ENCODE results near the gene GLIS1. TPM values are rescaled to one million over a fixed set of nuclear protein-coding genes. Genes with fewer than 3 reads are reported as not detected.

Gene GLIS1
- total RNA-seq, 1 experiment from 2014 or later = 0.39 TPM

- intact Hi-C loops (cut with micrococcal nuclease) = no loop called here
- DNase-seq (ENCODE audit: low read depth, low spot score) (no peak), ATAC-seq (no peak)
- POLR2A ChIA-PET = no interaction called here
- Histone ChIP-seq H3K9me3 (ENCODE audit: control insufficient read depth in 1 of 2, insufficient read depth in 1 of 2, low read depth in 1 of 2, low read length in 2 of 2) (no peaks in the 10 kb centered on the region), H3K27ac (ENCODE audit: low read depth, low read length) (no peak overlapping the region), H3K36me3 (ENCODE audit: control insufficient read depth in 1 of 2, insufficient read depth in 2 of 2, low read length in 2 of 2) (no peaks in the 10 kb centered on the region), H3K79me2 (ENCODE audit: insufficient read depth, low read length) (no peaks in the 10 kb centered on the region), H3K4me1 (ENCODE audit: control insufficient read depth in 1 of 2, insufficient read depth in 2 of 2, low read length in 2 of 2) (no peaks in the 10 kb centered on the region), H3K4me2 (ENCODE audit: low read length) (no peak overlapping the region), H3K9ac (ENCODE audit: low read length) (no peak overlapping the region), H3K27me3 (ENCODE audit: insufficient read depth, low read length) (peaks cover 13% of the 10 kb centered on the region; the same call in 1 of the 2 replicates), H3K4me3 (replicated peaks in 1 of 2; ENCODE audit: low read depth in 1 of 2, low read length in 2 of 2) (no peak overlapping the region), H4K20me1 (ENCODE audit: insufficient read depth) (no peaks in the 10 kb centered on the region), H3K9me2 (ENCODE audit: insufficient read depth) (no peaks in the 10 kb centered on the region), H2AFZ (ENCODE audit: low read depth, low read length, poor library complexity, severe bottlenecking) (no peak overlapping the region)
- no peak for TF ChIP-seq RAD21 (IDR thresholded peaks at IDR 0.05; ENCODE audit: low read depth)
- no peak for TF ChIP-seq TCF7L2 (IDR thresholded peaks at IDR 0.05; ENCODE audit: borderline replicate concordance, extremely low read depth, insufficient read depth, insufficient read length)
- TF ChIP-seq EGR1 (IDR thresholded peaks at IDR 0.05; ENCODE audit: low read depth) = no peak
- TF ChIP-seq, protein P1, sequence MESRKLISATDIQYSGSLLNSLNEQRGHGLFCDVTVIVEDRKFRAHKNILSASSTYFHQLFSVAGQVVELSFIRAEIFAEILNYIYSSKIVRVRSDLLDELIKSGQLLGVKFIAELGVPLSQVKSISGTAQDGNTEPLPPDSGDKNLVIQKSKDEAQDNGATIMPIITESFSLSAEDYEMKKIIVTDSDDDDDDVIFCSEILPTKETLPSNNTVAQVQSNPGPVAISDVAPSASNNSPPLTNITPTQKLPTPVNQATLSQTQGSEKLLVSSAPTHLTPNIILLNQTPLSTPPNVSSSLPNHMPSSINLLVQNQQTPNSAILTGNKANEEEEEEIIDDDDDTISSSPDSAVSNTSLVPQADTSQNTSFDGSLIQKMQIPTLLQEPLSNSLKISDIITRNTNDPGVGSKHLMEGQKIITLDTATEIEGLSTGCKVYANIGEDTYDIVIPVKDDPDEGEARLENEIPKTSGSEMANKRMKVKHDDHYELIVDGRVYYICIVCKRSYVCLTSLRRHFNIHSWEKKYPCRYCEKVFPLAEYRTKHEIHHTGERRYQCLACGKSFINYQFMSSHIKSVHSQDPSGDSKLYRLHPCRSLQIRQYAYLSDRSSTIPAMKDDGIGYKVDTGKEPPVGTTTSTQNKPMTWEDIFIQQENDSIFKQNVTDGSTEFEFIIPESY (IDR thresholded peaks at IDR 0.05; ENCODE audit: extremely low read depth, insufficient replicate concordance, low read length) = no peak
- no peak for TF ChIP-seq SIN3A (IDR thresholded peaks at IDR 0.05; ENCODE audit: low read depth)
- TF ChIP-seq ZNF274 (IDR thresholded peaks at IDR 0.05; ENCODE audit: low read depth, low read length) = no peak
- no peak for TF ChIP-seq ZFX (IDR thresholded peaks at IDR 0.05)
- TF ChIP-seq JUND (IDR thresholded peaks at IDR 0.05) = no peak
- TF ChIP-seq POLR2AphosphoS5 (IDR thresholded peaks at IDR 0.05; ENCODE audit: low read depth, low read length) = no peak
- no peak for TF ChIP-seq SP1 (IDR thresholded peaks at IDR 0.05; ENCODE audit: low read depth)
- TF ChIP-seq ELF1 (IDR thresholded peaks at IDR 0.05; ENCODE audit: borderline replicate concordance, low read depth) = no peak
- no peak for TF ChIP-seq CBX3 (IDR thresholded peaks at IDR 0.05; ENCODE audit: low read depth)
- TF ChIP-seq FOSL1 (IDR thresholded peaks at IDR 0.05; ENCODE audit: low read depth) = no peak
- no peak for TF ChIP-seq YY1 (IDR thresholded peaks at IDR 0.05; ENCODE audit: extremely low read depth, insufficient replicate concordance, low read depth, low read length)
- TF ChIP-seq CEBPB (IDR thresholded peaks at IDR 0.05; ENCODE audit: low read depth) = no peak
- TF ChIP-seq POLR2A (IDR thresholded peaks at IDR 0.05; ENCODE audit: borderline replicate concordance, extremely low read depth, insufficient read depth, insufficient read length) = no peak
- TF ChIP-seq EZH2phosphoT487 (IDR thresholded peaks at IDR 0.05; ENCODE audit: borderline replicate concordance) = no peak
- no peak for TF ChIP-seq EZH2 (IDR thresholded peaks at IDR 0.05)
- CTCF ChIA-PET = no interaction called here
- RAD21 ChIA-PET (ENCODE audit: low non-redundant PET in 1 of 2, low total read pairs in 2 of 2, uncharacterized antibody in 2 of 2, unreplicated experiment in 2 of 2) = no interaction called here
- BruUV-seq (replicated peaks) = no TSS peak
Observed at GRCh38 chr1:53657891-53658396, 81.0 kb downstream of the GLIS1 start.
